ENCODE measurements around the gene GTSF1L. TPM values are rescaled to one million over a fixed set of nuclear protein-coding genes. Genes with fewer than 3 reads are reported as not detected.

The GTSF1L gene
- total and polyA plus RNA-seq, 11 donors: not detected

DNA sequence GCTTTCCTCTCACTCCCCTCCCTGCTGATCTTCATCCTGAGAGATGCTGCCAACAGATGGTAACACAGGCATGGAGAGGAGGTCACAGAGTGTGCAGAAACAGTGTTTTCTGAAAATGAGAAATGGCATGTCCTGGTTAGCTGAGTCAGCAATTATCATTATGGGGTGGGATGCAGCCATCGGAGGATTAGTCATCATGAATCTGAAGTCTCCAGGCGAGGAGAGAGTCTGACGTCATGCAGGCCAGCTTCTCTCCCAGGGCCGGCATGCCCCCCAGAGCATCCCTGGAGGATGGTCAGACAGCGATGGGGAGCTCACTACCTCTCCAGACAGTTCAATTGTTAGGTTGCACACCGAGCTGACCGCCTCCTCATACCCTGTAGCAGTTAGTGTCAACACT lies 4.7 kb upstream of the GTSF1L start:
- intact Hi-C loops (cut with DNase I): no loop called here
- 43 to 73% (median 62%) methylated on average over 7 of the region's 7 CpGs for WGBS, 4 donors
- Histone ChIP-seq H3K27me3 (peaks cover 0 to 20% (median 0%) of the 10 kb centered on the region in 9 donors), H3K9me3 (peaks cover 0 to 4% (median 0%) of the 10 kb centered on the region in 12 donors), H3K4me3 (no peak overlapping the region), H3K27ac (no peak overlapping the region), H3K4me1 (no peaks in the 10 kb centered on the region), H3K36me3 (no peaks in the 10 kb centered on the region)
- no peak for TF ChIP-seq POLR2A (IDR thresholded peaks at IDR 0.05)
- TF ChIP-seq, protein P1, sequence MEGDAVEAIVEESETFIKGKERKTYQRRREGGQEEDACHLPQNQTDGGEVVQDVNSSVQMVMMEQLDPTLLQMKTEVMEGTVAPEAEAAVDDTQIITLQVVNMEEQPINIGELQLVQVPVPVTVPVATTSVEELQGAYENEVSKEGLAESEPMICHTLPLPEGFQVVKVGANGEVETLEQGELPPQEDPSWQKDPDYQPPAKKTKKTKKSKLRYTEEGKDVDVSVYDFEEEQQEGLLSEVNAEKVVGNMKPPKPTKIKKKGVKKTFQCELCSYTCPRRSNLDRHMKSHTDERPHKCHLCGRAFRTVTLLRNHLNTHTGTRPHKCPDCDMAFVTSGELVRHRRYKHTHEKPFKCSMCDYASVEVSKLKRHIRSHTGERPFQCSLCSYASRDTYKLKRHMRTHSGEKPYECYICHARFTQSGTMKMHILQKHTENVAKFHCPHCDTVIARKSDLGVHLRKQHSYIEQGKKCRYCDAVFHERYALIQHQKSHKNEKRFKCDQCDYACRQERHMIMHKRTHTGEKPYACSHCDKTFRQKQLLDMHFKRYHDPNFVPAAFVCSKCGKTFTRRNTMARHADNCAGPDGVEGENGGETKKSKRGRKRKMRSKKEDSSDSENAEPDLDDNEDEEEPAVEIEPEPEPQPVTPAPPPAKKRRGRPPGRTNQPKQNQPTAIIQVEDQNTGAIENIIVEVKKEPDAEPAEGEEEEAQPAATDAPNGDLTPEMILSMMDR (IDR thresholded peaks at IDR 0.05): no peak
- ATAC-seq (no peak), DNase-seq (no peak)

DNA sequence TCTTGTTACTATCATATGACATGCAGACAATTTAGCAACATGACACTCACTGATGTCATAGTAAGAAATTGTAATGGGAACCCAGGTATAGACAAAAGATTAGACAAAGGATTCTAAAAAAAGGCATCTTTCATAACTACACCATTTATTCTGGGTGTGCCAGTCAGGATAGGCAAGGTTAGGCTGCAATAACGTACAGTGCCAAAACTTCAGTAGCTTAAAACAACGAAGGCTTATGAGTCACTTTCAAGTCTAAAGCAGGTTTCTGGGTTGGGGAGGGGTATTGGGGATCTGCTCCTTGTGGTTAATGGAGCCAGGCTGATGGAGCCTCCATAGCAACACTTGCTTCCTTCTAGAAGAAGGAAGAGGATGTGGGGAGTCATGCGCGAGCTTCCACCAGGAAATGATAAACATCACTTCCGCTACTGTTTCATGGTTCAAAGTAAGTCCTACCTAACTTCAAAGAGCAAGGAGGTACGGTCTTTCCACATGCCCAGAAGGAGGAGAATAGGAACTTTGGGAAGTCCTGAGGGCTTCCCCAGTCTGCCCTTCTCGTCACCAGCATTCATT lies 2.0 kb upstream of the GTSF1L start:
- ATAC-seq: no peak
- WGBS, 4 donors: 72 to 79% (median 74%) methylated on average over 7 of the region's 7 CpGs
- intact Hi-C loops (cut with DNase I): no loop called here

DNA sequence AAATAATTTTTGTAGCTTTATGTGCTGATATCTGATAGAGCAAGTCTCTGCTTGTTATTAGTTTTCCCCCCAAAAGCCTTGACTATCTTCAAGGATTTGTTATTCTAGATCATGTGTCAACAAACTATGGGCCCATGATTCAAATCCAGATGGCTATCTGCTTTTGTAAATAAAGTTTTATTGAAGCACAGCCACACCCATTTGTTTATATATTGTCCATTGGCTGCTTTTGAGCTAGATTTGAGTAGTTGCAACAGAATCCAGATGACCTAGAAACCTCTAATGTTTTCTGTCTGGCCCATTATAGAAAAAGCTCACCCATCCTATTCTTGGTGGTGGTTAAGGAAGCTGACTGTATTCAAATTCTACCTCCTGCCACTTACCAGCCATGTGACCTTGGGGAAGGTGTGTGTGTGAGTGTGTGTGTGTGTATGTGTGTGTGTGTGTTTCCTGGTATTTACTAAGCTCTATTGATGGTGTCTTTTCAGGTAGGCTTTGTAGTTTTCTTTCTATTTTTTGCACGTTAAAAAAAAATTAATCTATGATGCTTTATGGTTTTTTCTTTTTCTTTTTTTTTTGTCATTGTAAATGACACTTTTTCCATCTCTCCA lies 1.3 kb upstream of the GTSF1L start:
- H3K4me1 ChIP-seq: no peaks in the 10 kb centered on the region
- peaks cover 0 to 4% (median 0%) of the 10 kb centered on the region in 12 donors for H3K9me3 ChIP-seq
- 88 to 95% (median 91%) methylated on average over 1 of the region's 1 CpG for WGBS, 4 donors
- ATAC-seq: no peak
- H3K27me3 ChIP-seq: peaks cover 0 to 7% (median 0%) of the 10 kb centered on the region in 9 donors
- TF ChIP-seq, protein P1 (IDR thresholded peaks at IDR 0.05): no peak
- TF ChIP-seq POLR2A (IDR thresholded peaks at IDR 0.05): no peak
- no peak overlapping the region for H3K4me3 ChIP-seq
- H3K27ac ChIP-seq: no peak overlapping the region
- no peak for DNase-seq
- no peaks in the 10 kb centered on the region for H3K36me3 ChIP-seq
- intact Hi-C loops (cut with DNase I): no loop called here

More for the DNA sequence above, 2.0 kb upstream of the GTSF1L start:
- no peaks in the 10 kb centered on the region for H3K4me1 ChIP-seq
- peaks cover 0 to 4% (median 0%) of the 10 kb centered on the region in 12 donors for H3K9me3 ChIP-seq
- no peak overlapping the region for H3K27ac ChIP-seq
- H3K36me3 ChIP-seq: no peaks in the 10 kb centered on the region
- TF ChIP-seq POLR2A (IDR thresholded peaks at IDR 0.05): no peak
- TF ChIP-seq, protein P1 (IDR thresholded peaks at IDR 0.05): no peak
- H3K27me3 ChIP-seq: peaks cover 0 to 8% (median 0%) of the 10 kb centered on the region in 9 donors
- H3K4me3 ChIP-seq: no peak overlapping the region
- DNase-seq: no peak

DNA sequence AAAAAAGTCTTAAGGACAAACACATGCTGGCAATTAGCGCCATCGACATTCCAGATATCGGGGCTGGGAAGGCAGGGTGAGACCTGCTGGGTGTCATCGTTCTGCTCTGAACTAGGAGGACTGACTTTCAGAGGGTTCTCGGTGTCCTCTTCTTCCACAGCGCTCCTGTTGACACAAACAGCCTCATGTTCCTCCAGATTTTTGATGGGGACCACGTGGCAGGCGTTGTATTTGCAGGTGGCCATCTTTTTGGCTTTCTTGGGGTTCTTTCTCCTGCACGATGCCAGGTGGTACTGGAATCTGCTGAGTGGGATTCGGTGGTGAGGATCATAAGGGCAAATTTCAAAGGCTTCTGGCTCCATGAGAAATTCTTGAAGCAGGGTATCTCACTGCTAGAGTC lies 469 bp downstream of the GTSF1L start:
- intact Hi-C loops (cut with DNase I): no loop called here
- peaks cover 0 to 3% (median 0%) of the 10 kb centered on the region in 9 donors for H3K27me3 ChIP-seq
- H3K27ac ChIP-seq: peak overlapping the region in 3 of 12 donors; percentile 29 to 50 (median 34)
- TF ChIP-seq, protein P1 (IDR thresholded peaks at IDR 0.05): no peak
- TF ChIP-seq POLR2A (IDR thresholded peaks at IDR 0.05): no peak
- no peaks in the 10 kb centered on the region for H3K4me1 ChIP-seq
- no peak overlapping the region for H3K4me3 ChIP-seq
- DNase-seq (no peak), ATAC-seq (no peak)
- H3K36me3 ChIP-seq: no peaks in the 10 kb centered on the region
- H3K9me3 ChIP-seq: peaks cover 0 to 4% (median 0%) of the 10 kb centered on the region in 12 donors
- 81 to 85% (median 83%) methylated on average over 10 of the region's 10 CpGs for WGBS, 4 donors

Data from heart left ventricle (tissue), 16 donors.